K562 (cell line): Measurements from ENCODE around the gene PRPF18. TPM values are rescaled to one million over a fixed set of nuclear protein-coding genes. Genes with fewer than 3 reads are reported as not detected.

Source experiments
- ATAC-seq: fragments of 200-7000 bp; cut with Tn5 transposase; 3 replicates; pipeline ENCODE4 v1.9.1; 2020; ENCODE audit warnings: moderate library complexity
- BruUV-seq: library from RNA; stranded (reverse); fragments of 400-500 nt; replicated peaks from 2 replicates; lab custom pipeline; 2021; lab: Mats Ljungman, UMichigan
- CTCF ChIA-PET: fragments of 300-600 bp; formaldehyde crosslinking; extraction: SDS; loops from one replicate; lab custom pipeline; 2021; ENCODE audit warnings: low intra/inter-chr PET ratio; lab: Yijun Ruan, JAX
- POLR2A ChIA-PET: fragments of 300-600, 350-650 bp; sonication (Branson Sonifier 250); formaldehyde crosslinking; extraction: SDS; loops from one replicate; lab custom pipeline; 2021; ENCODE audit warnings: antibody characterized with exemption, inconsistent platforms; lab: Yijun Ruan, JAX
- DNase-seq, 4 experiments: peaks; one replicate each; pipeline versions ENCODE4 v3.0.0 to v3.0.0-alpha.2; 2011 to 2018; ENCODE audit warnings: low spot score in 3 of 4, mixed read lengths in 3 of 4; ENCODE audit errors: extremely low read depth in 1 of 4
- FAIRE-seq: peaks from 2 replicates; lab custom pipeline; 2011; peaks lifted over from hg19 to GRCh38; lab: Jason Lieb, UNC
- H2AFZ ChIP-seq: 2 replicates; pipeline ENCODE4 v1.6.0; 2011; ENCODE audit warnings: low read depth, low read length, control low read depth, inconsistent platforms
- H3K27ac ChIP-seq: fragments of 200-600 bp; 3 replicates; pipeline ENCODE4 v1.8.0; 2011; ENCODE audit warnings: low read depth, mild to moderate bottlenecking, control low read depth, inconsistent platforms, low read length, moderate library complexity, mixed read lengths; ENCODE audit errors: extremely low read depth
- H3K27me3 ChIP-seq, 2 experiments: fragments of 300-600 bp in 1 of 2; 2 replicates in 1 of 2; 3 replicates in 1 of 2; pipeline versions ENCODE4 v1.6.0 to v1.8.0; 2011; ENCODE audit warnings: inconsistent platforms in 2 of 2, low read length in 2 of 2, mild to moderate bottlenecking in 1 of 2, mixed read lengths in 1 of 2, moderate library complexity in 1 of 2; ENCODE audit not compliant: control insufficient read depth in 2 of 2, insufficient read depth in 2 of 2
- H3K36me3 ChIP-seq: fragments of 300-600 bp; 3 replicates; pipeline ENCODE4 v1.8.0; 2011; ENCODE audit warnings: mild to moderate bottlenecking, low read length, inconsistent platforms; ENCODE audit not compliant: control insufficient read depth, insufficient read depth
- H3K4me1 ChIP-seq, 2 experiments: fragments of 200-600 bp in 1 of 2; replicated peaks in 1 of 2; 2 replicates in 1 of 2; 3 replicates in 1 of 2; pipeline versions ENCODE4 v1.5.1 to v1.8.0; 2011; ENCODE audit warnings: inconsistent platforms in 2 of 2, low read length in 2 of 2, mild to moderate bottlenecking in 1 of 2, mixed read lengths in 1 of 2, moderate library complexity in 1 of 2; ENCODE audit not compliant: control insufficient read depth in 2 of 2, insufficient read depth in 2 of 2
- H3K4me2 ChIP-seq: 2 replicates; pipeline ENCODE4 v1.6.1; 2011; ENCODE audit warnings: low read length, control low read depth, inconsistent platforms, mixed read lengths; ENCODE audit not compliant: insufficient read depth
- H3K4me3 ChIP-seq: fragments of 200-600 bp; sonication (generic), shearing (Covaris generic); 2 replicates; pipeline ENCODE4 v1.5.1; 2016; ENCODE audit warnings: control low read depth, inconsistent platforms
- H3K79me2 ChIP-seq: fragments of 200-600 bp; 3 replicates; pipeline ENCODE4 v1.8.0; 2011; ENCODE audit warnings: low read length, inconsistent platforms; ENCODE audit not compliant: control insufficient read depth, insufficient read depth
- H3K9ac ChIP-seq, 2 experiments: 2 replicates each; pipeline versions ENCODE4 v1.6.0 to v1.6.1; 2011; ENCODE audit warnings: low read depth in 2 of 2, low read length in 2 of 2, control low read depth in 1 of 2, inconsistent platforms in 1 of 2, mild to moderate bottlenecking in 1 of 2, mixed read lengths in 1 of 2; ENCODE audit not compliant: insufficient read depth in 1 of 2
- H3K9me1 ChIP-seq: one replicate; pipeline ENCODE4 v1.6.0; 2011; ENCODE audit warnings: inconsistent platforms, mild to moderate bottlenecking, low read length, moderate library complexity; ENCODE audit not compliant: control insufficient read depth, insufficient read depth
- H3K9me3 ChIP-seq: replicated peaks from 2 replicates; pipeline ENCODE4 v1.5.1; 2011; ENCODE audit warnings: low read depth, low read length, inconsistent platforms; ENCODE audit not compliant: control insufficient read depth, insufficient read depth
- H4K20me1 ChIP-seq: replicated peaks from 2 replicates; pipeline ENCODE4 v1.6.1; 2011; ENCODE audit warnings: low read length, inconsistent platforms, mixed read lengths; ENCODE audit not compliant: control insufficient read depth, insufficient read depth
- ARID1B ChIP-seq: fragments of 450-650 bp; IDR thresholded peaks from 2 replicates; pipeline ENCODE4 v1.6.1; 2016; ENCODE audit warnings: antibody characterized with exemption, mild to moderate bottlenecking, inconsistent platforms
- CREB1 ChIP-seq, 2 experiments: sonication (generic) in 1 of 2; formaldehyde crosslinking in 1 of 2; IDR thresholded peaks; 2 replicates each; pipeline versions ENCODE4 v1.6.1 to v1.8.0; 2012 to 2022; ENCODE audit warnings: inconsistent platforms in 1 of 2, mild to moderate bottlenecking in 1 of 2, missing genetic modification reagents in 1 of 2, moderate library complexity in 1 of 2
- DIDO1 ChIP-seq: fragments of 450-650 bp; IDR thresholded peaks from 2 replicates; pipeline ENCODE4 v1.6.1; 2016; ENCODE audit warnings: low read depth, missing biosample characterization, missing genetic modification characterization
- FOXP4 ChIP-seq: sonication (generic); formaldehyde crosslinking; IDR thresholded peaks from 2 replicates; pipeline ENCODE4 v1.8.0; 2022; ENCODE audit warnings: mild to moderate bottlenecking, missing genetic modification reagents, borderline replicate concordance
- GABPB2 ChIP-seq: fragments of 250-450 bp; sonication (Bioruptor Pico); conservative IDR thresholded peaks from 2 replicates; pipeline ENCODE4 v1.5.1; 2021; ENCODE audit warnings: mild to moderate bottlenecking
- PTTG1 ChIP-seq: fragments of 450-650 bp; IDR thresholded peaks from 2 replicates; pipeline ENCODE4 v1.6.1; 2016; ENCODE audit warnings: low read depth, mild to moderate bottlenecking, missing genetic modification characterization, missing compliant biosample characterization
- RAD51 ChIP-seq: fragments of 450-650 bp; IDR thresholded peaks from 2 replicates; pipeline ENCODE4 v1.7.1; 2016; ENCODE audit warnings: low read depth, mild to moderate bottlenecking, borderline replicate concordance
- STAT5B ChIP-seq: fragments of 250-450 bp; sonication (Bioruptor Pico); IDR thresholded peaks from 2 replicates; pipeline ENCODE4 v1.8.0; 2021; ENCODE audit warnings: mild to moderate bottlenecking, inconsistent platforms
- THRA ChIP-seq: fragments of 450-650 bp; IDR thresholded peaks from 2 replicates; pipeline ENCODE4 v1.6.1; 2017; ENCODE audit warnings: mild to moderate bottlenecking, moderate library complexity
- TSC22D4 ChIP-seq: fragments of 450-650 bp; IDR thresholded peaks from 2 replicates; pipeline ENCODE4 v1.6.1; 2016; ENCODE audit warnings: missing genetic modification characterization, missing biosample characterization, control low read depth
- ZFPM2 ChIP-seq: fragments of 250-450 bp; sonication (Bioruptor Pico); IDR thresholded peaks from 2 replicates; pipeline ENCODE4 v1.5.1; 2022; ENCODE audit warnings: mild to moderate bottlenecking
- ZNF124 ChIP-seq: sonication (generic); formaldehyde crosslinking; IDR thresholded peaks from 2 replicates; pipeline ENCODE4 v1.8.1; 2022; ENCODE audit warnings: missing genetic modification reagents
- ZNF280B ChIP-seq: fragments of 250-450 bp; sonication (Bioruptor Pico); IDR thresholded peaks from 2 replicates; pipeline ENCODE4 v1.5.1; 2021; ENCODE audit warnings: mild to moderate bottlenecking
- ZNF444 ChIP-seq: fragments of 250-450 bp; sonication (Bioruptor Pico); IDR thresholded peaks from 2 replicates; pipeline ENCODE4 v1.4.0; 2020; ENCODE audit warnings: mild to moderate bottlenecking, moderate library complexity
- WGBS: fragments of 100-300 bp; shearing (Covaris generic); methylation state at CpG from one replicate; pipeline ENCODE4 v1.1.6; 2016; ENCODE audit warnings: low coverage, mixed read lengths; ENCODE audit not compliant: insufficient coverage; ENCODE audit errors: missing lambda C conversion rate; 5-methylcytosine and 5-hydroxymethylcytosine counted together
- in situ Hi-C: fragments of 300-500 bp; cut with MboI; formaldehyde crosslinking; loops from 4 replicates; pipeline ENCODE4 v1.15.0; 2018; ENCODE audit warnings: inconsistent platforms, mixed read lengths
- intact Hi-C: fragments of 100-400 bp; cut with micrococcal nuclease; formaldehyde crosslinking; loops from 2 replicates; pipeline ENCODE4 v1.14.2; 2022
- polyA plus RNA-seq, 8 experiments: library from polyadenylated mRNA; depleted of rRNA in 4 of 8; stranded (reverse) in 5 of 8; unstranded in 3 of 8; fragments of >200 nt; fragmentation: Nextera tagmentation in 2 of 8; fragmentation: Illumina TruSeq in 1 of 8; extraction: Ambion mirVana in 2 of 8; extraction: Trizol in 1 of 8; gene quantifications; 2 replicates each; pipeline versions ENCODE4 v1.2.1 to v1.2.3, GENCODE V29; 2011 to 2014; ENCODE audit warnings: inconsistent platforms in 1 of 8, missing spikeins in 1 of 8
- total RNA-seq, 7 experiments: library from RNA; depleted of rRNA in 6 of 7; stranded (reverse); fragments of >200 nt in 6 of 7; fragmentation: Illumina TruSeq in 2 of 7; extraction: Trizol in 2 of 7; gene quantifications; 2 replicates each; pipeline versions ENCODE4 v1.2.1 to v1.2.3, GENCODE V29; 2011 to 2021; ENCODE audit warnings: low replicate concordance in 1 of 7

Gene PRPF18
- total and polyA plus RNA-seq, 9 of the 15 experiments (the other 6 are each of a cell fraction or from before 2014, with no cell fraction given), result 14.0 to 30.6 (median 23.1) TPM

GRCh38 chr10:13668126-13668525 is 81.4 kb downstream of the PRPF18 start (continued):
- TF ChIP-seq ZNF124 (CRISPR knock-in tag), result no peak
- no peak for TF ChIP-seq GABPB2 (CRISPR knock-in tag)
- no peak for TF ChIP-seq DIDO1 (tag)
- no peak for TF ChIP-seq CREB1 (IDR thresholded peaks at IDR 0.05)
- TF ChIP-seq CREB1 (CRISPR knock-in tag; IDR thresholded peaks at IDR 0.05), result no peak
- TF ChIP-seq STAT5B, result no peak
- TF ChIP-seq ARID1B, result no peak
- no peak for TF ChIP-seq PTTG1 (tag)

- no peak for DNase-seq
- FAIRE-seq, result no peak
- ChIA-PET CTCF (no interaction called here), POLR2A (interaction anchor here (1.0 kb wide), 1 partner anchor 21 kb away, joined by 6 read pairs; no protein-coding TSS in a partner anchor)
- Histone ChIP-seq H3K9me1 (no peaks in the 10 kb centered on the region), H3K9ac (no peak overlapping the region), H3K9me3 (no peaks in the 10 kb centered on the region), H3K27ac (no peak overlapping the region), H3K36me3 (peaks cover 2% of the 10 kb centered on the region; the same call in 1 of the 3 replicates), H4K20me1 (no peaks in the 10 kb centered on the region), H2AFZ (no peak overlapping the region), H3K27me3 (no peaks in the 10 kb centered on the region; a peak in 1 of 5 replicates), H3K4me2 (no peak overlapping the region), H3K4me3 (no peak overlapping the region), H3K79me2 (no peaks in the 10 kb centered on the region), H3K4me1 (no peaks in the 10 kb centered on the region)
- intact Hi-C loops (no loop called here), in situ Hi-C loops (no loop called here)
- no TSS peak for BruUV-seq
- ATAC-seq, result no peak
- 44% methylated on average over 8 of the region's 8 CpGs for WGBS
- TF ChIP-seq ZFPM2, result no peak
- no peak for TF ChIP-seq ZNF444 (CRISPR knock-in tag)
- TF ChIP-seq ZNF280B (CRISPR knock-in tag), result no peak
- no peak for TF ChIP-seq RAD51
- no peak for TF ChIP-seq TSC22D4 (tag)
- TF ChIP-seq FOXP4 (CRISPR knock-in tag), result no peak
- no peak for TF ChIP-seq THRA
These were observed 82.6 kb downstream of the PRPF18 start for GRCh38 chr10:13669182-13669855.
